Measurements from ENCODE around the gene TTC21A.

The TTC21A gene

DNA sequence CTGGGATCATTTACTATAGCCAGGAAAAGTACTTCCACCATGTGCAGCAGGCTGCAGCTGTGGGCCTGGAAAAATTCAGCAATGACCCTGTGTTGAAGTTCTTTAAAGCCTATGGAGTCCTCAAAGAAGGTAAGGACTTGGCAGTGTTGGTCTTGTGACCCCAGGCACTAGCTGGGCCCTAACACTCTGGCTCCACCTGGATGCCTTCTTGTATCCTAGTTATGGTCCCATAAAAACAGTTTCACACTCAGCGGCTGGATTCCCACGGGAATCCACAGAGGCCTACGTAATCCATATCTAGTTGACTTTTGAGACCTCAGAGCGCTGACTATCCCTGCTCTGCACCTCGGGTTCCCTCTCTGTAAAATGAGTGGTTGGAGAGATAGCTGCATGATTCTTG lies 1.6 kb downstream of the TTC21A start:
- H3K4me3 ChIP-seq (ENCODE audit: low read depth, low read length): no peak overlapping the region
- POLR2A ChIA-PET: no interaction called here
- CTCF ChIA-PET: interaction anchor here (1.1 to 5.1 kb wide), 5 partner anchors 12 to 182 kb away, joined by 3 to 41 read pairs (median 5); no protein-coding TSS in a partner anchor
- TF ChIP-seq, protein P1, sequence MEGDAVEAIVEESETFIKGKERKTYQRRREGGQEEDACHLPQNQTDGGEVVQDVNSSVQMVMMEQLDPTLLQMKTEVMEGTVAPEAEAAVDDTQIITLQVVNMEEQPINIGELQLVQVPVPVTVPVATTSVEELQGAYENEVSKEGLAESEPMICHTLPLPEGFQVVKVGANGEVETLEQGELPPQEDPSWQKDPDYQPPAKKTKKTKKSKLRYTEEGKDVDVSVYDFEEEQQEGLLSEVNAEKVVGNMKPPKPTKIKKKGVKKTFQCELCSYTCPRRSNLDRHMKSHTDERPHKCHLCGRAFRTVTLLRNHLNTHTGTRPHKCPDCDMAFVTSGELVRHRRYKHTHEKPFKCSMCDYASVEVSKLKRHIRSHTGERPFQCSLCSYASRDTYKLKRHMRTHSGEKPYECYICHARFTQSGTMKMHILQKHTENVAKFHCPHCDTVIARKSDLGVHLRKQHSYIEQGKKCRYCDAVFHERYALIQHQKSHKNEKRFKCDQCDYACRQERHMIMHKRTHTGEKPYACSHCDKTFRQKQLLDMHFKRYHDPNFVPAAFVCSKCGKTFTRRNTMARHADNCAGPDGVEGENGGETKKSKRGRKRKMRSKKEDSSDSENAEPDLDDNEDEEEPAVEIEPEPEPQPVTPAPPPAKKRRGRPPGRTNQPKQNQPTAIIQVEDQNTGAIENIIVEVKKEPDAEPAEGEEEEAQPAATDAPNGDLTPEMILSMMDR (IDR thresholded peaks at IDR 0.05; ENCODE audit: insufficient read depth, low read length, missing control alignments): no peak
- no peak for DNase-seq (ENCODE audit: low read depth, low spot score)

DNA sequence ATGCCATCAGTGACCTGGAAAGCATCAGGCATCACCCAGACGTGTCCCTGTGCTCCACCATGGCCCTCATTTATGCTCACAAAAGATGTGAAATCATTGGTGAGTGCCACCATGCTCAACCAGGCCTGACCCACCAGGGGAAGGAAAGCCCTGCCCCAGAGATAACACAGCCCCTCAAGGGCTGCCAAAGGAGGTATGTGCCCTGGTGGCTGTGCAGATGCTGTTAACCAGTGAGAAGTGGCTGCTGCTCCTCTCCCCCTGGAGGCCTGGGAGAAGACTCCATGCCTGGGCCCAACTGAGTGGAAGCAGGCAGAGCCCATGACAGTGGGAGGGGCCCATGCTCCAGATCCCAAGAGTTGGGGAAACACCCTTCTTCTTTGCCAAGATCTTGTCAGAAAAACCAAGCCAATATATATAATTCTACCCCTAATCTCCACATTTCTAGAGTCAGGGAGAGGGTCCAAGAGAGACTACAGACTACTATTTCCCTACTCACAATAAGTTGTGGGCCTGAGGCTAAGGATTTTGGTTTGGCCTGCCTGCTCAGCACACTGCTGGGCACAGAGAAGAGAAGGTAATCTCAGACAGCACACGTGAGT lies 2.7 kb downstream of the TTC21A start:
- ChIA-PET POLR2A (no interaction called here), CTCF (interaction anchor here (1.7 kb wide), 1 partner anchor 182 kb away, joined by 5 read pairs; no protein-coding TSS in a partner anchor)
- no peak overlapping the region for H3K4me3 ChIP-seq (ENCODE audit: low read depth, low read length)
- TF ChIP-seq, protein P1 (IDR thresholded peaks at IDR 0.05; ENCODE audit: insufficient read depth, low read length, missing control alignments): no peak
- no peak for DNase-seq (ENCODE audit: low read depth, low spot score)

DNA sequence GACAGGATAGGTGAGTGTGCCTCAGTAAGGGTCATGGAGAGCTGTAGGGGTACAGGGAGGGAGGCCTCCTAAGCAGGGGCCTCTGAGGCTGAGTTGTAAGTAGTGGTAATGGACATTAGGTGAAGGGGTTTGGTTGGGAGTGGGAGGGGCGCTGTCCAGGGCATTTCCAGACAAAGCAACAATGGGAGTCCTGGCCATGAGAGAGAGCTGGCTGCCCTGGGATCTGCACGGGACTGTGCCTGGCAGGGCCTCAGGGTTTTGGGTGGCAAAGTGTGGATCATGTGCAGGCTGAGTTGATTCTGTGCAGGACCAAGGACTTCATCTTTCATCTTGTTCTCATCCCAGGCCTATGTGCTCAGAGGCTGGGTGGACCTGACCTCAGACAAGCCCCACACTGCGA lies 4.6 kb downstream of the TTC21A start:
- ChIA-PET CTCF (interaction anchor here (1.3 to 1.5 kb wide), 2 partner anchors 16 to 178 kb away, joined by 4 read pairs; no protein-coding TSS in a partner anchor), POLR2A (no interaction called here)
- no peak overlapping the region for H3K4me3 ChIP-seq (ENCODE audit: low read depth, low read length)
- TF ChIP-seq, protein P1 (IDR thresholded peaks at IDR 0.05; ENCODE audit: insufficient read depth, low read length, missing control alignments): no peak
- DNase-seq (ENCODE audit: low read depth, low spot score): no peak

DNA sequence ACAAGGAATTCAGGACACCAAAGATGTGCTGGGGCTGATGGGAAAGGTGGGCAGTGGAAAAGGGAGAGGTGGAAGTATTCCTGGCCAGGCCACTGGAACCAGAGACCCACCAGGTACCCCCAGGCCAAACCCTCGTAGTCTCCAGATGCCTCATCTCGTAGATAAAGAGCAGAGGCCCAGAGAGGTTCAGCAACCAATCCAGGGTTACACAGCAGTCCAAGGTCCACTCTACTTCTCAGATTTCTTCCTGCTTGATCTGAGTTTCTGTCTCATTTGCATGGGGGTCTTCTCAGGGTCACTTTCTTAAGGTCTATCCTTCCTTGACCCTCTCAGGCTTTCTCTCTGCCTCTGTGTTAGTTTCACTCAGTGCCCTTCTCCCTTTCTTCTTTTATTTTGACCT lies 5.1 kb downstream of the TTC21A start:
- TF ChIP-seq, protein P1 (IDR thresholded peaks at IDR 0.05; ENCODE audit: insufficient read depth, low read length, missing control alignments): no peak
- no peak overlapping the region for H3K4me3 ChIP-seq (ENCODE audit: low read depth, low read length)
- CTCF ChIA-PET: interaction anchor here (0.8 to 1.6 kb wide), 5 partner anchors 12 to 179 kb away, joined by 3 to 4 read pairs (median 3); no protein-coding TSS in a partner anchor
- DNase-seq (ENCODE audit: low read depth, low spot score): no peak
- POLR2A ChIA-PET: no interaction called here

DNA sequence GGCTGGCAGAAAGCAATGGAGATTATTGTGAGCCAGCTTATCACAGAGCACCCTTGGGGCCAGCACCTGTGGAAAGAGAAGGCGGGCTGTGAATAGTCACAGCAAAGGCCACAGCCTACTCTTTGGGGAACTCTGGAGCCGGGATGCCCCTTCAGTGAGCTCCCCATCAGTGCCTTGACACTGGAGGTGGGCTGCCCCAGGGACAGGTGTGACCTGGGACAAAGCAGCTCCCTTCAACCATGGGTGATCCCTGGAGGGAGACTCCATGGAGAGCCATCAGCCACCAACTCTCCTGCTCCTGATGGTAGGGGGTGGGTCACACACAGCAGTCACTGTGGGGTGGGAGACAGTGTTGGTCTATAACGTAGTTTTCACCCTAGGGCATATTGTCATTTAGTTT lies 5.8 kb downstream of the TTC21A start:
- DNase-seq (ENCODE audit: low read depth, low spot score): no peak
- H3K4me3 ChIP-seq (ENCODE audit: low read depth, low read length): no peak overlapping the region
- TF ChIP-seq, protein P1 (IDR thresholded peaks at IDR 0.05; ENCODE audit: insufficient read depth, low read length, missing control alignments): no peak
- ChIA-PET CTCF (interaction anchor here (0.8 to 1.6 kb wide), 4 partner anchors 11 to 178 kb away, joined by 3 read pairs; no protein-coding TSS in a partner anchor), POLR2A (no interaction called here)

DNA sequence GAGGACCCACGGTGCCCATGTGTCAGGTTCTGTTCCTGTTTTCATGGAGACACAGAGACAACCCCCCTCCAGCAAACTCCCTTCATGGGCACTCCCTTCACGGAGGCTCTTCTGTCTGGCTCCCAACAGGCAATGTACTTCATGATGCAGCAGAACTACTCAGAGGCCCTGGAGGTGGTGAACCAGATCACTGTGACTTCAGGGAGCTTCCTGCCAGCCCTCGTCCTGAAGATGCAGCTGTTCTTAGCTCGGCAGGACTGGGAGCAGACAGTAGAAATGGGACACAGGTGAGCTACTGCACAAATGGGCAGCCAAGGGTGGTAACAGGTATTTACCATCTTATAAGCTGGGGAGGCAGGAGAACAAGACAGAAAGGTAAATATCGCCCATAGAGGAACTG lies 7.0 kb downstream of the TTC21A start:
- no peak for DNase-seq (ENCODE audit: low read depth, low spot score)
- TF ChIP-seq, protein P1 (IDR thresholded peaks at IDR 0.05; ENCODE audit: insufficient read depth, low read length, missing control alignments): no peak
- no peak overlapping the region for H3K4me3 ChIP-seq (ENCODE audit: low read depth, low read length)
- POLR2A ChIA-PET: no interaction called here
- CTCF ChIA-PET: interaction anchor here (1.1 to 3.2 kb wide), 3 partner anchors 9 to 174 kb away, joined by 3 to 17 read pairs (median 5); no protein-coding TSS in a partner anchor
